ENCODE measurements around the gene RFT1.

Gene RFT1, protein sequence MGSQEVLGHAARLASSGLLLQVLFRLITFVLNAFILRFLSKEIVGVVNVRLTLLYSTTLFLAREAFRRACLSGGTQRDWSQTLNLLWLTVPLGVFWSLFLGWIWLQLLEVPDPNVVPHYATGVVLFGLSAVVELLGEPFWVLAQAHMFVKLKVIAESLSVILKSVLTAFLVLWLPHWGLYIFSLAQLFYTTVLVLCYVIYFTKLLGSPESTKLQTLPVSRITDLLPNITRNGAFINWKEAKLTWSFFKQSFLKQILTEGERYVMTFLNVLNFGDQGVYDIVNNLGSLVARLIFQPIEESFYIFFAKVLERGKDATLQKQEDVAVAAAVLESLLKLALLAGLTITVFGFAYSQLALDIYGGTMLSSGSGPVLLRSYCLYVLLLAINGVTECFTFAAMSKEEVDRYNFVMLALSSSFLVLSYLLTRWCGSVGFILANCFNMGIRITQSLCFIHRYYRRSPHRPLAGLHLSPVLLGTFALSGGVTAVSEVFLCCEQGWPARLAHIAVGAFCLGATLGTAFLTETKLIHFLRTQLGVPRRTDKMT

DNA sequence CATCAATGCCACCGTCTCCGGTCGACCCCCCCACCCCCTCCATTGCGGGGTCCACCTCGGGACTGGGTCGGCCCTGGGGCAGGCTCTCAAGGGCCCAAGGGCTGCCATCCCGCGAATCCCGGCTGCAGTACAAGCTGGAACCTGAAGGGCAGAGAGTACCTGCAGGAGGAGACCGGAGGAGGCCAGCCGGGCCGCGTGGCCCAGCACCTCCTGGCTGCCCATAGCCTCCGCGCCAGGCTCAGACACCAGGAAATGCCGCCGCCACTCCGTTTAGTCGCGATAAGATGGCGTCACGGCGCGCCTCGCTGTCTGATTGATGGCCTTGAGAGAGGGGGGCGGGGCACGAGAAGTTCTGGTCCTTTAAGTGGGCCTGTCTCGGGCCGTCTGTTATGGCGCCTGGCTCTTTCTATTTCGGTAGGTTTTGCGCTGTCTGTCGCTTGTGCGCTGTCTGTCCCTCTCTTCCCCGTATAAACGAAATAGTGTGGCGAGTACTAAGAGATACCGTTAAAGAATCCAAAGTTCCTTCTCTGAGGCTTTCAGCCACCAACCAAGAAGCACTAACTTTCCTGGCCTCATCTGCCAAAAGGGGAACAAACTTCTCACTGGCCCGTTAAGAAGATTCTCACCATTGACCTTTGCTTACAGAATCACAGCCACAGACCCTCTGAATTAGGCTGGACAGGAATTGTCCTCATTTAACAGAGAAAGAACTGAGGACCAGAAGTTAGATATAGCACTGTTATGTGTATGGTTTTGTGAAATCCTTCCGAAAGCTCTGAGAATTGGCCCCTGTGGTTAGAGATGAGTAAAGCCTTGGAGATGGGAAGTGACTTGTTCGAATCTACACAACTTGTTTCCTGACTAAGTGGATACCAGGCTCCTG, at the start of gene RFT1:
TSS of gene RFT1 (minus strand) at position 257 of the 883 bp plus-strand sequence. CDS start at position 222, 35 bp downstream.
- peak; percentile 98 for DNase-seq

DNA sequence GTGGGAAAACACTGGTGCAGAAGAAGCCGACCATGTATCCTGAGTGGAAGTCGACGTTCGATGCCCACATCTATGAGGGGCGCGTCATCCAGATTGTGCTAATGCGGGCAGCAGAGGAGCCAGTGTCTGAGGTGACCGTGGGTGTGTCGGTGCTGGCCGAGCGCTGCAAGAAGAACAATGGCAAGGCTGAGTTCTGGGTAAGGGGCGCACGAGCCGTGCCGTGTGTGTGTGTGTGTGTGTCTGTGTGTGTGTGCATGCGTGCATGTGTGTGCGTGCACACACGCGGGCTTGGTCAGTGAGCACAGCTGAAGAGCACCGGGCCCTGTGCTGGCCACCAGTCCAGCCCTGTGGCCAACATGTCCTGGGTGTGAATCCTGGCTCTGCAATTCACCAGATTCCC, 49.3 kb upstream of the RFT1 start:
- DNase-seq, result no peak

DNA sequence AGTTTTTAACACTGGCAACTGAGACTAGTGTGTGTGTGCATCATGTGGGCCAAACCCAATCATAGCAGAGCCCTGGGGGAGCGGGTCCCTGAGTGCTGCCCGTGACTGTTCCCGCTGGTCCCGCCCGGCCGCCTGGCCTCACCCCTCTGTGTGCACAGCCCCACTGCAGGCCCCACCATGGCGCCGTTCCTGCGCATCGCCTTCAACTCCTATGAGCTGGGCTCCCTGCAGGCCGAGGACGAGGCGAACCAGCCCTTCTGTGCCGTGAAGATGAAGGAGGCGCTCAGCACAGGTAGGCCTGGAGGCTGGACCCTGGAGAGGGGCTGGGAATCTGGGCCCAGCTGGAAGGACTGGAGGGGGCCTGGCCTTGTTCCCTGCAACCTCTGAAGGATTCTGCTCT, 48.0 kb upstream of the RFT1 start:
- DNase-seq, result no peak

DNA sequence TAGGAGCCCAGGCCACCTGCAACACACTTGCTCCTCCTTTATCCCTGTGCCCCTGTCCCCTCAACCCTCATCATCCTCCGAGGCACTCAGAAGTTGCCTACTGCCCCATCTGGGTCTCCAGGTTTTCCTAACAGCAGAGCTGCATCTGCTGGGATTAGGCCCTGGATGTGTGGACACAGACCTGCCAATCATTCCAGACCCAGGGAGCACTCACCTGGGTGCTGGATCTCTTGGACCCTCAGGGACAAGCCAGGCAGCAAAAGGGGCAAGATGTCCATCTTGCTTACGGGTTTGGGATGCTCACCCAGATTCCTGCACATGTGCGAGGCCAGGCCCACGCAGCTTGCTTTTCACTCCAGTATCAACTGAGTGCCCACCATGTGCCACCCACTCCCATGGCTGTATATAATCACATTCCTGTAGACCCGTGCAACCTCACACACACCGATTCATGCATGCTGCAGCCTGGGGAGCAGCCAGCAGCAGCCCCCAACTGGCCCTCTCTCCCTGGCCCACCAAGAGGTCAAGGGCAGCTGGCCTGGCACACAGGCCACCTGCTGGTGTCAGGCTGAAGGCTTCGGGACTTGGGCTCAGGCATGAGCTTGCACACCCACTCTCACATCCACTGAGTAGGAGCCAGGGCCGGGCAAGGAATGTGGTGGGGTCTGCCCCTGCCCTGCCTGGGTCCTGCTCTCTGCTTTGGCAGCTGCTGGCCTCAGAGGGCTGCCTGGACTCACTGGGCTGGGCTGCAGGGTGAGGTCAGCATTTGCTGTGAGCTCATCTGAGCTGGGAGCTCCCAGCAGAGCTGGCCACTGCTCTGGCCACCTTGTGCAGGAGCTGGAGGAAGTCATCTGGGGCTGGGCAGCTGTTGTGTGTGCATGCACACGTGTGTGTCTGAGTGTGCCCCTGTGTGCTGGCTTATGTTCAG, 45.6 kb upstream of the RFT1 start:
- DNase-seq, result no peak

DNA sequence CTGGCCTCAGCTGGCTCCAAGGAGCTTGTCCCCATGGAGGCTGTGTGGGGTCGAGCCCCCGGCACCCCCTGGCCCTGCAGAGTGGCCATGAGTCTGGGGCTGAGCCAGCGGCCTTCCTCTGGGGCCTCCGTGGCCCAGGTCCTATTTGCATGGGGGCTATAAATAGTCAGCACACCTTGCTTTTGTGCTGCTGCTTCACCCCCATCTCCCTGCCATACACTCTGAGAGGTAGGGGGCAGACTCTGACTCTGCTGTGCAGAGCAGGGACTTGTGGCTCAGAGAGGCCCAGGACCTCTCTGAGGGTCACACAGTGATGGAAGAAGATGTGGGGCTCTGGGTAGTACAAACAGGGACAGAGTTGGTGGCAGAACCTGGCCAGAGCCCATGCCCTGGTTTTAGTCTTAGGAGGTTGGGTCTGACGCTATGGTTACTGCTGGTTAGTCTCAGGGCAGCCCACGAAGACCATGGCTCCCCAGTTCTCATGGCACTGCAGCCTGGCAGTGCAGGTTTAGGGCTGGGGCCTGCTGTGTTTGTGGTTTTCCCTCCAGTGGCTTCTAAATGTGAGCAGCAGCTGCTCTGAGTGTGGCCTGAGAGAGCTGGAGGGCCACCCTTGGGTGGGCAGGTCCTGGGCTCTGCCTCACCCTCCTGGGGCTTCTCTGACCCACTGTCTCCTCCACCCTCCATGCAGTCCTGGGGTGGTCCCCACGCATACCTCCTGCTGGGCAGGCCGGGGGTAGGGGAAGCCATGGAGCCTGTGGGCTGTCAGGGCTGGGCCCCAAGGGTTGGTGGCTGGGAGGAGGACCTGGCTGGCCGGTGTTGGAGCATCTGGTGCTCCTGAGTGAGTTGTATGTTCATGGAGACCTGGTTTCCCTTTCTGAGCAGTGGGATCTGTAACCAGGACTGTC, 44.4 kb upstream of the RFT1 start:
- no peak for DNase-seq

DNA sequence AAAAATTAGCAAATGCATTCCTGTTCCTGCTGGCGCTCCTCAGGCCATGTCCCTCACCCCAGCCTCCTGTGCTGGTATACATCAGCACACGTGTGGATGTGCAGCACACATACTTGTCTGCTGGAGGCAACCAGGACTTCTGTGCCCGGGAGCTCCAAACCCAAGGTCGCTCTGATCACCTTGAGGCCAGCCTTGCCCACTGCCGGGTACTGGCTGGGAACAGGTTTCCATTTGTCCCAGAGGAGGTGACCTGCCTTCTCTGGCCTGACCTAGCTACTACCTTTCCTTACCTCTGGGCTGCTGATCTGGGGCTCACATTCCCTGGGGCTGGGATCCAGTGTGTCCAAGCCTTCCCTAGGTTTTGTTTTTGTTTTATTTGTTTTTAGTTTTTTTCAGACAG, 42.9 kb upstream of the RFT1 start:
- DNase-seq, result no peak

DNA sequence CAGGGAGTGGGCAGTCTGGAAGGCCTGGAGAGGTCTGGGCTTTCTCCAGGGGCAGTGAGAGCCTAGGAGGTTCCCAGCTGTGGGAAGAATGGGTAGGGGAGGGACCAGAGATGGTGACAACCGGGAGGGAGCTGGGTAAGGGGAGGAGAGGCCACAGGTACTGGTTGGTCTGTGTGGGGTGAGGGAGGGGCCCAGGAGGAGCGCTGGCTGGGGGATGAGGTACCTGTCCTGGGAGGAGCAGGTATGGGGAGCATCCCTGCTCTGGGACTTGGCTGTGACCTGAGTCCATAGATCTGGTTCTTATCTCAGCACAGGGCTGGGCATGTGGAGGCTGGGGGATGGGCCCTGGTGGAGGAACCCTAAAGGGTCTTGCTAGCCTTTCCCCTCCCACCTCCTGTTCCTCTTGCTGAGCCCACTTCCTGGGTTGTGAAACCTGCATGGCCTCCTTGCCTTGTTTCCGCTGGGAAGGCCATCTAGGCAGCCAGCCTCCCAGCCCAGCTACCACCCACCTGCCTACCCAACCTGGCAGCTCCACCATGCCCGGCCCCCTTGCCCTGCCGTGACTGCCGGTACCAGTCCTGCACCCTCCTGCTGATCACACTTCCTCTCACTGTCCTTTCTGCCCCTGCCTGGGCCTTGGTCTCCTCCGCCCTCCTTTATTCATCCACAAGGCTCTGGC, 41.7 kb upstream of the RFT1 start:
- DNase-seq, result no peak

DNA sequence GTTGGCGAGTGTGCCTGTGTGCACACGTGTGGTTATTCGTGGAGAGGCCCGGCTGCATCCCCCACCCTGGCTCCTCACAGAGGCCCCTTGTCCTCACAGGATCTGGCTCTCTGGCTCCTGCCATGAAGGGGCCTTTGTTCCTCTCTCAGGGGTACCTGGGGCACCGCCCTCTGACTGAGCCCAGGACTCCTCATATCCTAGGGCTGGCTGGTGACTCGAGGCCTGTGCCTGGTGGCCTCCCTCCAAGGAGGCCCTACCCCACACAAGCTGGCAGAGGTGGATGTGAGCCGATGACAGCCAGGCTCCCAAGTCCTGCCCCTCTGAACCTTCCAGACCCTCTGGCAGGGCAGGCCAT, 40.8 kb upstream of the RFT1 start:
- no peak for DNase-seq

DNA sequence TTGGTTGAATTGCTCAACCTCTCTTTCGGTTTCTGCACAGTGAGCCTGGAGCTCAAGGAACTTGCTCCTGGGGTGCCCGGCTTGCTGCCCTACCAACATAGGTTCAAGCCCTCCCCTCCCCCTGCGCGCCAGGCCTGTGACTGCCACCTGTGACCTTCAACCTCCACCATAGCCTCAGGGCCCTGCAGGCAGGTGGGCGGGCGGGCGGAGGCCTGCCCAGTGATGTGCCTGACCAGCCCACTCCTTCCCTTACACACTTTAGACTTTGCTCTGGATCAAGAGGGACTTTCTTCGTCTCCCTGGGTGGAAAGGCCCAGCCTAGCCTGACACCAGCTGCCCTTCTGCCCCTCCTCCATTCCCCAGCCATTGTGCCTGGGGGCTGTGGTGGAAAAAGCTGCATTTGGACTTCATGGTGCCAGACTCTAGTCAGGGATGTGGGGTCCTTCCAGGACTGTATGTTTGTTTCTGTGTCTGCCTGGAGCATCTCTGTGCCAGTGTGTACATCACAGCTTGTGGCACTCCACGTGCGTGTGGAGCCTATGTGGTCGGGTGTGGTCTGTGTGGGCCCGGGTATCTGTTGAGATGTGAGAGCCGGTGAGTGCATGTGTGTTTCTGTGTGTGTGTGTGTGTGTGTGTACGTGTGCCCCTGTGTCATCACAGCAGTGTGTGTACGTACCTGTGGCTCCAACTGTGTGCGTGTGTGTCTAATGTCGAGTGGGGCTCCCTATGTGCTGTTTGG, 40.3 kb upstream of the RFT1 start:
- peak; percentile 71 for DNase-seq

DNA sequence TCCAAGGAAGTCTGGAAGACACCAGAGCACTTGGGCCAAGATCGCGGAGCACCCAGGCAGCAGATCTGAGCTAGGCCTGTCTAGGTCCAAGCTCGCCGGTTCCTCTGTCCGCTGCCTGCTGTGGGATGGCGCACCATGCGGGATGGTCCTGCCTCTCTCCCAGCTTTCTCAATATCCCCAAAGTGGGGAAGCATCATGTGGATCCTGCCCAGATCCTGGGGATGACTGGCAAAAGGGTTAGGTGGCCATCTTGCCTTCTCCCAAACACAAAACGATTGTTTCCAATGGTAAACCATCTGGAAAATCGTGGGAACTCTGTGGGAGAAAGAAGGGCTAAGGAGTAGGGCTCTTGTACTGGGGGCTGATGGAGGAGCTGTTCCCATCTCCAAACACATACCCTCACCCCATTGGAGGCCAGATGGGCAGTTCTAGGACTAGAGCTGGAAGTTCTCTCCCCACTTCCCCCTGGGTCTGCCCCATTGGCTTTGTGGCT, 39.6 kb upstream of the RFT1 start:
- DNase-seq, result no peak

DNA sequence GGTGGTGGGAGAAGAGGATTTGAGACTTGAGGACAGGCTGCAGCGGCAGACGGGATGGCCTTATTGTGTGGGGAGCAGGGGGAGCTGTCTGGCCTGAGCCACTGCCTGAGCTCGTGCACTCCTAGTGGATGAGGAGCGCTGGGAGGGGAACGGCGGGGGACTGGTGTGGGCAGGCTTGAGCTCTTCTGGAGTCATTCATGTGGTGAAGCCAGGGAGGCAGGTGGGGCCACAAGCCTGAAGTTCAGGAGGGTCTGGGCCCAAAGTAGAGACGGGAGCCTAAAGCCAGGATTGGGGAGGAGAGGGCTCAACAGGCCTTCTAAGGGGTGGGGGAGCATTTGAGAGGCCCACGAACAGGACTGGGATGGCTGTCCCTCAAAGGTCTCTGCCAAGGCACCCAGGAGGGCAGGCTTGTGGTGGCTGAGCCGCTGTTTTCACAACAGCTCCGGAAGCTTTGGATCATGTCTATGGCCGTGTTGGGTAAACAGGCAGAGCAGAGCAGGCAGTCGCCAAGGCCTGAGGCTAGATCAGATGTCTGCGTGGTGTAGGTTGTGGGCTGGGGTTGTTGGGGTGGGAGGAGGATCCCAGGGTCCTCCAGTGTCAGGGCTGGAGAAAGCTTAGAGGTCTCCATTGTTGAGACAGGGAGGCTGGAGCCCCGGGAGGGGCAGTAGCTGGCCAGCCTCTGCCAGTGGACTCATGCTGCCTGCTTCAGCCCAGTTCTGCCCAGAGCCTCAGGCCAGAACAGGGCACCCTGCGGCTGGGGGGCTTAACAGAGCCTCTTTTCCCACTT, 39.0 kb upstream of the RFT1 start:
- DNase-seq, result peak; percentile 8

DNA sequence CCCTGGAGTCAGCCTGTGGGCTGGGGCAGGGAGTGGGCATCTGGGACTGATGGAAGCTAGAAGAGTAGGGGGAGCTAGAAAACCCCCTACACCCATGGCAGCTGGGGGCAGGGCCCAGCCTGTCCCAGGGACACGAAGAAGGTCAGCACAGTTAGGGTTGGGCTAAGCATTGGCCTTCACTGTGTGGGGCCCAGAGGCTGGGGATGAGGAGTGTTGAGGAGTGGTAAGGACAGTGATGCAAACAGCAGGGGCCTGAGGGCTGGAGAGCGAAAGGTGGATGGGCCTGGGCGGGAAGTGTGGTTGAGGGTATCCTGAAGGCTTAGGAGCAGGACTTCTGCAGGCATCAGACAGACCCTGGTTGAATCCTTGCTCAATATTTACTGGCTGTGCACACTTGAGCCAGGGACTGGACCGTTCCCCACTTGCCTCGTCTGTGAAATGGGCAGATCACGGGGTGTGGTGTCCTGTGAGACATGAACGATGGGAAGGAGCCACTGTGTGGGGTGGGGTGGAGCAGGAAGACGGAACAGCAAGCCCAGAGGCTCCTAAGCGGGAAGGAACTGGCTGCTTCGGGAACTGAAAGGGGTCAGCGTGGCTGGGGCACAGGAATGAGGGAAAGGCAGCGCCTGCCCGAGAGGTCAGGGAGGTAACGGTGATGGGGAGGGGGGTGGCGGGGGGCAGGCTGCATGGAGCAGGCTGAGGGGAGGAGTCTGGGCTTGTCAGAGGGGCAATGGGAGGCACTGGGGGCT, 38.1 kb upstream of the RFT1 start:
- no peak for DNase-seq

DNA sequence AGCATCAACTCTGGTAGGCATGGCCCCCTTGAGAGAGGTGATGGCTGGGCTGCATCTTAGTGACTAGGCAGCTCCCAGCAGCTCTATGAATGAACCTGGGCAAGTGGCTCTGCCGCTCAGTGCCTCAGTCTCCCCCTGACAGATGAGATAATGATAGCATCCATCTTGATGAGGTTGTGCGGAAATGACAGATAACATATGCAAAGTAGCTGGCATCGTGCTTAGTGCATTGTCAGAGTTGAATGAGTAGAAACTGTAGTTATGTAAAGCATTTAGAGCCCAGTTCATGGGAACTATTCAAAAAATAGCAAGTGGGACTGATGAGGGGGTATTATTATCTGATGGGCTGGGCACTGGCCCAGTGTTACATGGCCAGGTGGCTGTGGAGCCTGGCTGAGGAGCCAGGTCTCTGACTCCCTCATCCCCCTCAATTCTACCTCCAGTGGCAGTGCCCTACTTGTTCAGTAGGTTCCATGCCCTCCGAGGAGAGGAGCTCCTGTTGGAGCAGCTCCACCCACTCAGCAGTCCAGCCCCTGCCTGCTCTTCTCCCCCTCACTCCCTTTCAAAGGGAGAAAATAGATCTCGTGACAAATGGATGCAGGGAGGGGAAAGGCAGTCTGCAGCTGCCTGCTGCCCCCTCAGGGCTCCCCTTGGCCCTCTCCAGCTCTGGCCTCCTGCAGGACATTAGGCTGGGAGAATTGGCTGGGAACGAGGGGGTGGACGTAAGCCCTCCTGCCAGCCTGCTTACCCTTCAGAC, 37.4 kb upstream of the RFT1 start:
- DNase-seq, result no peak

DNA sequence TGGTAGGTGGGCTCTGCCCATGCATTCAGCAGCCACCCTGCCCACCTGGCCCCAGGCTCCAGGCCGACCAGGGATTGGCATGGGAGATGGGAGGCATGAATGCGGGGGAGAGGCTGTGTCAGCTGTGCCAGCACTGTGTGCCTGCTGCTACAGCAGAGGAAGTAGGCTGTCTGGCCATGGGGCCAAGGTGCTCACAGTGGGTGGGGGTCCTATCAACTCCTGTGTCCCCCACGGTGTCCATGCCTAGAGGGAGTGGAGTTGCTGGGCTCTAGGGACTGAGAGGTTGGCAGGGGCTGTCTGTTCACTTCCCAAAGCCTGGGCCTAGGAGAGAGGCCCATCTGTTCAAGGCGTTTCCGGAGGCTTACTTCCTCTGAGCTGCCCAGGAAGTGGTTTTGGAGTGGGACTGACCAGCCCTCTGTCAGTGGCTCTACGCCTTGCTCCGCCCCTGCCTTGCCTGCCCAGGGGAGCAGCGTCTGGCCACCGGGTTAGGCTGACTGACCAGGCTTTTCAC, 36.6 kb upstream of the RFT1 start:
- no peak for DNase-seq

DNA sequence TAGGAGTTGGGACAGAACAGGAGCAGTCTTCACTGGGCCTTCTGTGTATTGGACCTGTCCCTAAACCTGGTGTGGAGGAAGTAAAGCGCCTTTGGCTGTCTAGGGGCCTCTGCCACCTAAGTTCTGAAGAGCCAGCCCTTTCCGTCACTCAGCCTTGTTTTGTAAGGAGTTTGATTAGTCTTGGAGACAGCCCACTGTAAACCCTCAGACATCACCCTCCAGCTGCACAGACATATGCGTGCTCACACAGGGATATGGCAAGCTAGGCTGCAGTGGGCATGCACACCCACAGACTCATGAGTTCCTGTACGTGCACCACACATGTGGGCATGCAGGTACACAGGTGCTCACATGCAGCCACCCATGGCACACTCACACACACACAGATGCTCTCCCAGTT, 36.0 kb upstream of the RFT1 start:
- DNase-seq, result no peak

DNA sequence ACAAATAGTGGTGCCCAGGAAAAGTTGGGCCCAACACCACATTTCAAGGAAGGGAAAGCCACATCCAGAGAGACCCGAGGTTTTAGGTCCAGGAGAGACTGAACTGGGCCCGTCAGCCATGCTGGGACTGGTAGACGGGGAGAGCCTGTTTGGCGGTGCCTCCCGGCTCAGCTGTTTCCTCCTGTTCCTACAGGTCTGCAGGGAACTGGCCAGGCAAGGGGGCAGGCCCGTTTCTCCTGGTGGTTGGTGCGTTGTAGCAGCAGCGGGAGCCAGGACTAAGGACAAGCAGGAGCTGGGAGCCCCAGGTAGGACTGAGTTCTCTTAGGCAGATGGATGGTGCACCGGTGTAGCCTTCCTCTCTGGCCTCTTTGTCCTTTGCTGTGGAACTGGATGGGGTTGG, 34.7 kb upstream of the RFT1 start:
- DNase-seq, result no peak

Measured in activated CD4-positive, alpha-beta T cell treated with anti-CD3 and anti-CD28 coated beads, Interleukin-2, Interleukin-6, amounts not matched to agents 100 ng/mL and 50 ng/mL, durations not matched to agents 16 hours and 8 hours (primary cell).